ENCODE measurements around the gene IL22RA2. TPM values are rescaled to one million over a fixed set of nuclear protein-coding genes. Genes with fewer than 3 reads are reported as not detected.

Gene IL22RA2
- polyA plus RNA-seq, 1 of the 3 experiments (the other 2 are of a cell fraction): not detected

DNA sequence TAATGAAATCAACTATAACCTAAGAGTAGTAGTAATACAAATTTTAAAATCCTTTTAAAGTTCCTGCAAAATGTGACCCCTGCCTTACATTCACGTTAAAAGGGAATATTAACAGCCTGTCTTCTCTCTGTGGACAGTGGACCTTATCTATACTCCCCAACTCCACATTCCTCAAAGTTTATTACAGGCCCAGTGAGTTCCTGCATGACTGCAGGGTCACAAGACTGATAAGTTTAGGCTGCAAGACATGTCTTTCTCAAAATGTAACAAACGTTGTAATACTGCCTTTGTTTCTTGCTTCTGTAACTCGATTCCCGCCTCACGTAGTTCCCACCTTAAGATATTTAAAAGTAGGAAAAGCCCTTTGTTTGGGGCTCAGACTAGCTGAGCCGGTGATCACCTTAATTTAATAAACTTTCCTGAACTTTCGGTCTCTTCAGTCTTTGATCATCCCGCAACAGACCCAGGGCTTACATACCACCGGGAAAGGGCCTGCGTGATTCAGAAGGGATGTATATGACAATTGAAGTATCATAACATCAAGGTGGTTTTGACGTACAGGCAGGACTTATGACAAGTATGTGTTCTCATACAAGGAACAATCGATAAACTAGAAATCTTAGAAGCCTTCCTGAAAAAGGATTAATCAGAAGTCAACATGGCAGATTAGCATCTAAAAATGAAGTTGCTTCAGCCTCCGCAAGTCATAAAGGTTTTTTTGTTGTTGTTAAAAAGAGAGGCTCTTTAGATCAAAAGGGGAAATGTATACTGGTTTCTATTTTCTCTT lies 3.0 kb downstream of the IL22RA2 start (continued):
- TF ChIP-seq FOSL2 (IDR thresholded peaks at IDR 0.05; ENCODE audit: borderline replicate concordance, low read depth) (no peak), TCF12 (IDR thresholded peaks at IDR 0.05) (no peak), GABPA (IDR thresholded peaks at IDR 0.05; ENCODE audit: low read depth) (no peak), RFX5 (IDR thresholded peaks at IDR 0.05; ENCODE audit: low read length) (no peak), SIN3A (IDR thresholded peaks at IDR 0.05; ENCODE audit: borderline replicate concordance, low read depth, low read length) (no peak)

DNA sequence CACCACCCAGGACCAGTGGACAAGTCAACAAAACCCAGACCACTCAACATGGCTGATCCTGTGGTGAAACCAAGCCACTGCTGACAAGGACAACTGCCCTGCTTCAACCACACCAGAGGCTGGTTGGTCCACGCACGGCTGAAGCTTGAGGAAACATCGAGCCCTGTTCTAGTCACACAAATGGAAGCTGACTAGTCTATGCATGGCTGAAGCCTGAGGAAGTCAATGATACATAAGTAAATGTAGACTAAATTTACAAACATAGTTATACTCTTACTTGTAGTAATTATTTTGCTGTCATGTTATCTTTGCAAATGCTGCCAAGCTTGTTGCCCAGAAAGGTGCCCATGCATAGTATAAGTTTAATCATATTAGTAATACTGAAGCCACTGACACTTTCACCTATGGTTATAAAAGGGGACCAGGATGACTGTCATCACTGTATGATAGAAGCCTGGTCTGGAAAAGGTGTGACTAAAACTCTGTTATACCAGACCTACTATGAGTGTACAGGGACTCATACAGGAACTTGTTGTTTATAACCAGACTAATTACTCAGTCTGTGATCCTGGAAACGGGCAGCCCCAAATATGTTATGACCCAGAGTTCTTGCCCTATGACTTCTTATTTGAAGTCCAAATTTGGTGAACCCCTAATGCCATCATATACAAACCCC lies 5.6 kb downstream of the IL22RA2 start:
- no peaks in the 10 kb centered on the region for H3K79me2 ChIP-seq (ENCODE audit: insufficient read depth)
- no peaks in the 10 kb centered on the region for H3K4me1 ChIP-seq (ENCODE audit: control insufficient read depth in 1 of 2, insufficient read depth in 2 of 2, low read depth in 1 of 2, low read length in 1 of 2)
- H3F3A ChIP-seq (replicated peaks; ENCODE audit: insufficient read depth): no peaks in the 10 kb centered on the region
- H3K27ac ChIP-seq (ENCODE audit: low read depth in 2 of 2, low read length in 1 of 2): no peak overlapping the region
- no peaks in the 10 kb centered on the region for H4K20me1 ChIP-seq (ENCODE audit: insufficient read depth)
- no peak overlapping the region for H3K4me3 ChIP-seq (ENCODE audit: low read depth in 2 of 2, low read length in 1 of 2)
- TF ChIP-seq JUND (IDR thresholded peaks at IDR 0.05) (no peak), GATA2 (CRISPR knock-in tag; IDR thresholded peaks at IDR 0.05) (no peak), NRF1 (IDR thresholded peaks at IDR 0.05; ENCODE audit: low read depth, low read length) (no peak), USF1 (IDR thresholded peaks at IDR 0.05; ENCODE audit: borderline replicate concordance, low read depth) (no peak), FOSL2 (IDR thresholded peaks at IDR 0.05; ENCODE audit: borderline replicate concordance, low read depth) (no peak), YY1 (IDR thresholded peaks at IDR 0.05; ENCODE audit: low read depth) (no peak), IRF3 (IDR thresholded peaks at IDR 0.05; ENCODE audit: low read depth, low read length) (no peak), MAX (IDR thresholded peaks at IDR 0.05; ENCODE audit: low read depth) (no peak), TAF1 (IDR thresholded peaks at IDR 0.05; ENCODE audit: borderline replicate concordance, low read depth, low read length) (no peak), TCF12 (IDR thresholded peaks at IDR 0.05) (no peak), MEF2A (IDR thresholded peaks at IDR 0.05; ENCODE audit: borderline replicate concordance, low read depth) (no peak), FOXM1 (IDR thresholded peaks at IDR 0.05; ENCODE audit: low read depth) (no peak), TEAD4 (IDR thresholded peaks at IDR 0.05; ENCODE audit: borderline replicate concordance, insufficient read depth) (no peak), MXI1 (IDR thresholded peaks at IDR 0.05; ENCODE audit: low read depth, low read length) (no peak), USF2 (IDR thresholded peaks at IDR 0.05; ENCODE audit: borderline replicate concordance, low read depth, low read length) (no peak), SMC3 (IDR thresholded peaks at IDR 0.05; ENCODE audit: low read depth, low read length) (no peak), ELF1 (IDR thresholded peaks at IDR 0.05) (no peak), FOXJ3 (CRISPR knock-in tag; IDR thresholded peaks at IDR 0.05) (no peak), EZH2phosphoT487 (IDR thresholded peaks at IDR 0.05; ENCODE audit: borderline replicate concordance, low read depth) (no peak)
- TF ChIP-seq, protein P1, sequence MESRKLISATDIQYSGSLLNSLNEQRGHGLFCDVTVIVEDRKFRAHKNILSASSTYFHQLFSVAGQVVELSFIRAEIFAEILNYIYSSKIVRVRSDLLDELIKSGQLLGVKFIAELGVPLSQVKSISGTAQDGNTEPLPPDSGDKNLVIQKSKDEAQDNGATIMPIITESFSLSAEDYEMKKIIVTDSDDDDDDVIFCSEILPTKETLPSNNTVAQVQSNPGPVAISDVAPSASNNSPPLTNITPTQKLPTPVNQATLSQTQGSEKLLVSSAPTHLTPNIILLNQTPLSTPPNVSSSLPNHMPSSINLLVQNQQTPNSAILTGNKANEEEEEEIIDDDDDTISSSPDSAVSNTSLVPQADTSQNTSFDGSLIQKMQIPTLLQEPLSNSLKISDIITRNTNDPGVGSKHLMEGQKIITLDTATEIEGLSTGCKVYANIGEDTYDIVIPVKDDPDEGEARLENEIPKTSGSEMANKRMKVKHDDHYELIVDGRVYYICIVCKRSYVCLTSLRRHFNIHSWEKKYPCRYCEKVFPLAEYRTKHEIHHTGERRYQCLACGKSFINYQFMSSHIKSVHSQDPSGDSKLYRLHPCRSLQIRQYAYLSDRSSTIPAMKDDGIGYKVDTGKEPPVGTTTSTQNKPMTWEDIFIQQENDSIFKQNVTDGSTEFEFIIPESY (IDR thresholded peaks at IDR 0.05; ENCODE audit: borderline replicate concordance, low read depth): no peak
- H2AFZ ChIP-seq (ENCODE audit: low read depth): no peak overlapping the region
- no peaks in the 10 kb centered on the region for H3K27me3 ChIP-seq (ENCODE audit: insufficient read depth)
- 37% methylated on average over 4 of the region's 4 CpGs for WGBS (ENCODE audit: low lambda C conversion rate)
- ChIA-PET CTCF (interaction anchor here (2.1 kb wide), 1 partner anchor 73 kb away, joined by 17 read pairs; no protein-coding TSS in a partner anchor), POLR2A (no interaction called here)
- H3K9me3 ChIP-seq: no peaks in the 10 kb centered on the region
- DNase-seq: no peak
- H3K9me2 ChIP-seq: no peaks in the 10 kb centered on the region
- no peak overlapping the region for H3K9ac ChIP-seq
- no peaks in the 10 kb centered on the region for H3K36me3 ChIP-seq (replicated peaks in 1 of 2; ENCODE audit: control insufficient read depth in 1 of 2, insufficient read depth in 2 of 2, low read length in 1 of 2)
- no peak overlapping the region for H3K4me2 ChIP-seq
